GM12878 (cell line): Measurements from ENCODE around the gene RIMS1. TPM values are rescaled to one million over a fixed set of nuclear protein-coding genes. Genes with fewer than 3 reads are reported as not detected.

ENCODE experiments used
- BACH1 ChIP-seq: fragments of 450-650 bp; IDR thresholded peaks from 2 replicates; pipeline ENCODE4 v1.6.1; 2017; ENCODE audit warnings: mild to moderate bottlenecking, borderline replicate concordance
- BCL3 ChIP-seq: IDR thresholded peaks from 2 replicates; pipeline ENCODE4 v1.6.1; 2011; ENCODE audit warnings: borderline replicate concordance, low read depth, mild to moderate bottlenecking, moderate library complexity, low read length; ENCODE audit not compliant: insufficient read depth, poor library complexity, severe bottlenecking
- BCLAF1 ChIP-seq: fragments of 450-650 bp; IDR thresholded peaks from 2 replicates; pipeline ENCODE4 v1.6.1; 2017; ENCODE audit warnings: antibody characterized with exemption, mild to moderate bottlenecking, moderate library complexity
- SMARCA5 ChIP-seq: fragments of 450-650 bp; IDR thresholded peaks from 2 replicates; pipeline ENCODE4 v1.6.1; 2017; ENCODE audit warnings: mild to moderate bottlenecking
- SP1 ChIP-seq: IDR thresholded peaks from one replicate; pipeline ENCODE4 v1.6.1; 2011; ENCODE audit warnings: low read depth, low read length
- YY1 ChIP-seq: IDR thresholded peaks from 2 replicates; pipeline ENCODE4 v1.6.1; 2011; ENCODE audit warnings: low read depth, mild to moderate bottlenecking, low read length
- ZBTB11 ChIP-seq: fragments of 450-650 bp; formaldehyde crosslinking; IDR thresholded peaks from 2 replicates; pipeline ENCODE4 v1.5.0; 2022; ENCODE audit warnings: mild to moderate bottlenecking, missing genetic modification characterization
- ZBTB4 ChIP-seq: fragments of 450-650 bp; formaldehyde crosslinking; IDR thresholded peaks from 2 replicates; pipeline ENCODE4 v1.4.0; 2022; ENCODE audit warnings: mild to moderate bottlenecking, moderate library complexity
- polyA plus RNA-seq, 11 experiments: library from polyadenylated mRNA; depleted of rRNA in 4 of 11; unstranded in 6 of 11; stranded (reverse) in 5 of 11; fragments of >200 nt; fragmentation: Nextera tagmentation in 4 of 11; fragmentation: Illumina TruSeq in 1 of 11; extraction: Ambion mirVana in 4 of 11; extraction: Trizol in 1 of 11; gene quantifications; 1 replicate in 1 of 11; 2 replicates in 10 of 11; pipeline versions ENCODE4 v1.2.1 to v1.2.3, GENCODE V29; 2011 to 2016; ENCODE audit warnings: inconsistent platforms in 2 of 11, missing spikeins in 2 of 11, low read depth in 1 of 11
- total RNA-seq, 4 experiments: library from RNA; depleted of rRNA in 3 of 4; stranded (reverse); fragments of >200 nt in 3 of 4; fragmentation: Illumina TruSeq in 1 of 4; extraction: Trizol in 1 of 4; gene quantifications; 2 replicates each; pipeline versions ENCODE4 v1.2.1 to v1.2.3, GENCODE V29; 2013 to 2021

RIMS1 gene
- total and polyA plus RNA-seq, 10 of the 15 experiments (the other 5 are each of a cell fraction or from before 2014, with no cell fraction given): 0.05 to 0.76 (median 0.23) TPM

GRCh38 chr6:72219536-72219935, 333.2 kb downstream of the RIMS1 start (continued):
- TF ChIP-seq BCLAF1 (no peak), SMARCA5 (no peak), SP1 (no peak), BACH1 (no peak), ZBTB4 (CRISPR knock-in tag) (no peak), ZBTB11 (CRISPR knock-in tag) (no peak), BCL3 (no peak), YY1 (no peak)
